Stimulated activated CD4-positive, alpha-beta T cell treated with anti-CD3 and anti-CD28 coated beads, TNF-alpha, amount 100 ng/mL, for 4 hours (primary cell): Measurements from ENCODE around the gene SLC5A1.

Experiments
- DNase-seq, 3 experiments: peaks; one replicate each; pipeline ENCODE4 v3.0.0-alpha.2; 2020; ENCODE audit warnings: low read depth in 3 of 3

SLC5A1 gene

GRCh38 chr22:32042924-32043323, at the start of gene SLC5A1:
SLC5A1 (plus strand) TSS chr22:32043261; CDS start chr22:32043282, 21 bp downstream.
- DNase-seq: no peak

GRCh38 chr22:31995046-31995445, 48.0 kb upstream of the SLC5A1 start:
- DNase-seq: no peak

GRCh38 chr22:31995807-31996206, 47.3 kb upstream of the SLC5A1 start:
- DNase-seq: no peak

GRCh38 chr22:31998784-31999385, 44.2 kb upstream of the SLC5A1 start:
- DNase-seq: no peak

- no peak for DNase-seq
Measured at GRCh38 chr22:32000181-32000580, 42.9 kb upstream of the SLC5A1 start.

GRCh38 chr22:32005453-32005852, 37.6 kb upstream of the SLC5A1 start:
- DNase-seq: no peak

GRCh38 chr22:32013200-32013599, 29.9 kb upstream of the SLC5A1 start:
- no peak for DNase-seq

GRCh38 chr22:32016081-32016480, 27.0 kb upstream of the SLC5A1 start:
- DNase-seq: no peak

GRCh38 chr22:32018056-32018455, 25.0 kb upstream of the SLC5A1 start:
- DNase-seq: no peak

- no peak for DNase-seq
Measured at GRCh38 chr22:32020117-32020516, 22.9 kb upstream of the SLC5A1 start.

GRCh38 chr22:32021716-32022115, 21.3 kb upstream of the SLC5A1 start:
- no peak for DNase-seq

GRCh38 chr22:32023251-32023827, 19.7 kb upstream of the SLC5A1 start:
- no peak for DNase-seq

- no peak for DNase-seq
Measured at GRCh38 chr22:32024796-32025195, 18.3 kb upstream of the SLC5A1 start.

GRCh38 chr22:32030518-32031247, 12.4 kb upstream of the SLC5A1 start:
- no peak for DNase-seq

GRCh38 chr22:32031466-32031865, 11.6 kb upstream of the SLC5A1 start:
- no peak for DNase-seq

GRCh38 chr22:32034275-32034674, 8.8 kb upstream of the SLC5A1 start:
- DNase-seq: no peak

- DNase-seq: no peak
Measured at GRCh38 chr22:32037236-32037635, 5.8 kb upstream of the SLC5A1 start.

GRCh38 chr22:32040324-32040904, 2.6 kb upstream of the SLC5A1 start:
- no peak for DNase-seq

GRCh38 chr22:32043391-32043790, 330 bp downstream of the SLC5A1 start:
- no peak for DNase-seq

- no peak for DNase-seq
Measured at GRCh38 chr22:32044477-32044876, 1.4 kb downstream of the SLC5A1 start.

GRCh38 chr22:32044913-32045312, 1.9 kb downstream of the SLC5A1 start:
- DNase-seq: no peak

GRCh38 chr22:32048069-32048468, 5.0 kb downstream of the SLC5A1 start:
- DNase-seq: no peak
